Inflammatory macrophage treated with lipopolysaccharide for 4 hours (primary cell): Measurements from ENCODE around the gene PCYT1A.
A peak's percentile ranks its signal among the peaks of the same experiment; 100 is the strongest.
"Not testable (repeated sequence)": the region's sequence is repeated elsewhere in the genome, so short reads cannot be mapped to it uniquely, and the experiment has no call there.

Source experiments
- DNase-seq: peaks from one replicate; pipeline ENCODE4 v3.0.0-alpha.2; 2020

Gene PCYT1A

GRCh38 chr3:196210673-196211556, 76.6 kb downstream of the PCYT1A start, which contains the start of gene ZDHHC19:
Gene ZDHHC19, minus strand, starts transcription at chr3:196211400. Its CDS starts 85 bp downstream, at chr3:196211315.
- no peak for DNase-seq

- not testable (repeated sequence) for DNase-seq
Observed at GRCh38 chr3:196209944-196210672, 77.4 kb downstream of the PCYT1A start.

DNA sequence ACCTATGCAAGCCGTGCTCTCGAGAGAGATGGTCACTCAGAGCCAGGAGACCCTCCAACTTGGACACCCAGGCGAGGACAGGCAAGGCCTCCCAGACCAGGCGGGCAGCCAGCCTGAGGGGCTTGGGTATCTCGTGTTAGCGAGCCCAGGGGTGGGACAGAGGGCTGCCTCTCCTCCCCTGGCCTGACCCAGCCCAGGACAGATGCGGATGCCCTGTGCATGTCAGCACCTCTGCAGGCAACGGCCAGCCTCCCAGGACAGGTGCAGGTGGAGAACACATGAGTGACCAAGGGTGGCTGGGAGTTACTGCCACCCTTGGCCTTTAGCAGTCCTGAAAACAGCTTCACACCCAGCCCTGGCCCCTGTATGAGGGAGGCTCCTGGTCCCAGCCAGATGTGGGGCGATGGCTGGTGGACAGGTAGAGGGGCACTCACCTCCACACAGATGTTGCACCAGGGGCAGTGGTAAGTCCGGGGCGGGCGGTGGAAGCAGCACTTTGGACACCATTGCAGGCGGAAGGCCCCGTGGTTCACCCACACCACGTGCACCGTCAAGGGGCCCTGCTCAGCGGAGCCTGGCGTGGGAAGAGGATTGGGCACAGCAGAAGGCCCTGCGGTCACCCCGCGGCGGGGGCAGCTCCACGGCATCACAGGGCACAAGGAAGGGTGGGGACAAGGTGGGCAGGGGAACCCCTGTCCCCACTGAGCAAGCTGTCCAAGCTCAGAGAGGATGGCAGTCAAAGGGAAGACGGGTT, 78.4 kb downstream of the PCYT1A start:
- no peak for DNase-seq

GRCh38 chr3:196207833-196208607, 79.5 kb downstream of the PCYT1A start:
- DNase-seq, result peak; percentile 35

GRCh38 chr3:196207159-196207832, 80.2 kb downstream of the PCYT1A start:
- DNase-seq, result no peak

DNA sequence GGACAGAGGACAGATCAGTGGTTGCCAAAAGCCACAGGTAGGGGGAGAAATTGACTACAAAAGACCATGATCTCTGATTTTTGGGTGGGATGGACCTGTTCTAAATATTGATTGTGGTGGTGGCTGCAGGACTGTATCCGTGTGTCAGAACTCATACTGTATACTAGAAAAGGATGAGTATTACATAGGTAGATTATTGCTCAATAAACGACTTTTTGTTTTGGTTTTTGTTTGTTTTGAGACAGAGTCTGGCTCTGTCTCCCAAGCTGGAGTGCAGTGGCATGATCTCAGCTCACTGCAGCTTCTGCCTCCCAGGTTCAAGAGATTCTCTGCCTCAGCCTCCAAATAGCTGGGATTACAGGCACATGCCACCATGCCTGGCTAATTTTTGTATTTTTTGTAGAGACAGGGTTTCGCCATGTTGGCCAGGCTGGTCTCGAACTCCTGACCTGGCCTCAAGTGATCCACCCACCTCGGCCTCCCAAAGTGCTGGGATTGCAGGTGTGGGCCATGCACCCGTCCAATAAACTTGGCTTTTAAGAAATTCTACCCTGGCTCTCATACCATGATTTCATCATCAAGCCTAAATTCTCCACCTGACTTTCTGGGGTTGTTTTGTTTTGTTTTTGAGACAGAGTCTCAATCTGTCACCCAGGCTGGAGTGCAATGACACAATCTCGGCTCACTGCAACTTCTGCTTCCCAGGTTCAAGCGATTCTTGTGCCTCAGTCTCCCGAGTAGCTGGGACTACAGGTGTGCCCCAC, 81.9 kb downstream of the PCYT1A start:
- not testable (repeated sequence) for DNase-seq

- DNase-seq, result peak; percentile 65
Observed at GRCh38 chr3:196203846-196204245, 83.7 kb downstream of the PCYT1A start.

DNA sequence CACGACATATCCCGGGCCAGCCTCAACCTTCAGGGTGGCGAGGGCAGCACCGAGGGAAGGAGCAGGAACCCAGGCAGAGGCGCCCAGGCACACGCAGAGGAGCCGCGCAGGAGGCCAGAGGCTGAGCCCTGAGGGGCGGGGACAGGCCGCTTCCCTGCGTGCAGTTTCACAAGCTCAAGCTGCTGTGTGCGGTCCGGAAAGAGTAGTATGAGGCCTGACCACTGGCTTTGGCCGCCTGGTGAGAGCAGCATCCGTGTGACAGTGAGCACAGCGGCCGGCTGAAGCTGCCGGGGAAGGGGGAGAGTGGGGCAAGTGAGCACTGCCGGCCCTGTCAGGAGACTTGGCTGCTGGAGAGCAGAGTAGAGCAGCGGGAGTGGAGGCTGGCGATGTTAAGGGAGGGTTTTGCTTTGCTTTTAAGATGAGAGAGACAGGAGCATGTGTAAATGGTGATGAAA, 85.0 kb downstream of the PCYT1A start:
- DNase-seq, result peak; percentile 83

GRCh38 chr3:196198771-196199753, 88.5 kb downstream of the PCYT1A start:
- DNase-seq, result no peak

- DNase-seq, result no peak
Observed at GRCh38 chr3:196198081-196198675, 89.3 kb downstream of the PCYT1A start.

- no peak for DNase-seq
Observed at GRCh38 chr3:196197524-196197923, 90.0 kb downstream of the PCYT1A start.

DNA sequence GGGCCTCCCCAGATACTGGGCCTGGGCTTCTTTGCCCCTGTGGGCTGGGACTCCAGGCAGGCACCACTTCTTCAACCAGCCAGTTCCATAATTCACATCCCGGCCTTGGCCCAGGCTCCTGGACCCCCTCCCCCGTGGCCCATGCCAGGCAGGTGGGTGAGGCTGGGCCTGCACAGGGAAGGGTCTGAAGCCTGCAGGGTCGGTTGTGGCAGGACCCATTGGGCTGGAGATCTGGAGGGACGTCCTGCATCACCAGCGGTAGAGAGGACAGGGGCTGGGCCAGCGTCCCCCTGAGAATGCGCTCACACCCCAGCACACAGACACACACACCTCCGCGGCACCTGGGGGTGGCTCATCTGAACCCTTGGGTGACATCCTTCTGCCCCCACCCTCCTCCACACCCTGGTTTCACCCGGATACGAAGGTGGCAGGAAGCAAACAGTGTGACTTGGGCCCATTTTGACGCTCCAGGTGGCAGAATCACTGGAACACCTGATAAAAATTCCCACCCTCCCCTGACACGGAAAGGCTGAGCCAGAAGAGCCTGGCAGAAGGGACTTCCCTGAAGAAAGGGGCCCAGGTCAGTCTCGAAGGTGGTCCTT, 91.8 kb downstream of the PCYT1A start:
- no peak for DNase-seq

DNA sequence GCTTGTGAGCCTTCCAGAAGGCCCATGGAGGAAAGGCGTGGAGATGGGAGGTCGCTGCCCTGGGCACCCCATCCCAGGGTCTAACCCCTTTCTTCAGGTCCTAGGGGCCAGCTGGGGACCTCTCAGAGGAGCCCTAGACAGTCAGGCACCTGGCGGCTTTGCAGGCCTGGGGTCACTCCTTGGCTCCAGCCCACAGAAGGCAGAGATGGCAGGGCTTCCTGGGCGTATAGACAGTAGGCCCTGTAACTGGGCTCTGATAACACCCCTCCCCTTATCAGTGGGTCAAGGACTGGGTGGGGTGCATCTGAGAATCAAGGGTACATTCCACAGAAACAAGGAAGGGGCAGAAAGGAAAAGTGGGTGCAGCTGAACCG, 93.0 kb downstream of the PCYT1A start:
- DNase-seq, result no peak

DNA sequence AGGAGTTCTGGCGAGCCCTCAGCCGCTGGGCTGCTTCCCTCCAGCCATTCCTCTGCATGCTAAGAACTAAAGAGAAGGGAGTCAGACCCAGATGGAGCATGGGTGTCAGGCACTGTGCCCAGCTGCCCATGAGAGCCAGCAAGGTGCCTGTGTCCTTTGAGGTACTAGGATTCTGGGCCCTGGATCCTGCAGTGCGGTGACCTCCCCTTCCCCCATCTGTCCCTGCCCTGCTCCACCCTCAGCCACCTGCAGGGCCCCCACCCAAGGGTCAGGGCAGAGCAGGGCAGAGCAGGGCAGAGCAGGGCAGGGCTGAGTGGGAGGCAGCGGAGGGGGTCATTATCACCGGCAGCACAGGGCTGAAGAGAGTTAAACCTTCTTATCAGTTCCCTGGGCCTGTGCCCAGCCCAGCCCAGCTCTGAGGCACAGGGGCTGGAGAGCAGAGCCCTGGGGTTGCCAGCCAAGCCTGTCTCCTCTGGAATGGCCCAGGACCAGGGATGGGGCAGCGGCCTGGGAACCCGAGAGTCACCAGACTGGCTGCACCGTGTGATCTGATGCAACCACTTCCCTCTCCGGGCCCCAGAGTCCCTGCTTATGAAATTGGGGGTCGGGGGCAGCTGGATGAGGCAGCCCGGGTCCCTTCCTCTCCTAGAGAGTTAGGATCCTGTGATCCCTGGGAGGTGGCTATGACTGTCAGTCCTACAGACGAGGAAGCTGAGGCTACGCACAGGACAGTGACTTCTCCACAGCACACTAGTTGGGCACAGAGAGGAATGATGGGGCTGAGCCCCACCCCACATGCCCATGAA, 93.6 kb downstream of the PCYT1A start:
- peak; percentile 93 for DNase-seq

GRCh38 chr3:196193133-196193735, 94.3 kb downstream of the PCYT1A start:
- DNase-seq, result peak; percentile 73

- peak; percentile 56 for DNase-seq
Observed at GRCh38 chr3:196192524-196193051, 94.9 kb downstream of the PCYT1A start.

GRCh38 chr3:196192036-196192523, 95.4 kb downstream of the PCYT1A start:
- DNase-seq, result peak; percentile 88
